Endodermal cell (in vitro differentiated cells): Measurements from ENCODE around the gene PRKAG2. TPM values are rescaled to one million over a fixed set of nuclear protein-coding genes. Genes with fewer than 3 reads are reported as not detected.

Experiments used
- DNase-seq: peaks from one replicate; pipeline ENCODE4 v3.0.0-alpha.2; 2017
- H3K27ac ChIP-seq: 2 replicates; pipeline ENCODE4 v1.5.1; 2013; ENCODE audit warnings: mild to moderate bottlenecking, low read depth, low read length, moderate library complexity
- H3K27me3 ChIP-seq: 2 replicates; pipeline ENCODE4 v1.6.1; 2013; ENCODE audit warnings: mild to moderate bottlenecking, low read length, moderate library complexity; ENCODE audit not compliant: insufficient read depth, control insufficient read depth, poor library complexity, severe bottlenecking
- H3K36me3 ChIP-seq: 2 replicates; pipeline ENCODE4 v1.7.0; 2013; ENCODE audit warnings: mild to moderate bottlenecking, low read length, moderate library complexity; ENCODE audit not compliant: control insufficient read depth, insufficient read depth
- H3K4me1 ChIP-seq: one replicate; pipeline ENCODE4 v1.7.0; 2013; ENCODE audit warnings: low read length; ENCODE audit not compliant: control insufficient read depth, insufficient read depth
- H3K4me3 ChIP-seq: 2 replicates; pipeline ENCODE4 v1.5.1; 2013; ENCODE audit warnings: mild to moderate bottlenecking, low read length, moderate library complexity
- H3K9ac ChIP-seq: 2 replicates; pipeline ENCODE4 v1.6.1; 2013; ENCODE audit warnings: mild to moderate bottlenecking, low read length, moderate library complexity; ENCODE audit not compliant: poor library complexity, severe bottlenecking; ENCODE audit errors: extremely low read depth
- H3K9me3 ChIP-seq: 2 replicates; pipeline ENCODE4 v1.6.1; 2013; ENCODE audit warnings: mild to moderate bottlenecking, low read length, moderate library complexity; ENCODE audit not compliant: control insufficient read depth
- H3K27ac Mint-ChIP-seq: 2 replicates; pipeline ENCODE4 v1.8.0; 2020; ENCODE audit warnings: mixed read lengths
- H3K27me3 Mint-ChIP-seq: 2 replicates; pipeline ENCODE4 v1.8.0; 2021; ENCODE audit warnings: mild to moderate bottlenecking, mixed read lengths; ENCODE audit not compliant: insufficient read depth
- H3K36me3 Mint-ChIP-seq: 2 replicates; pipeline ENCODE4 v1.8.0; 2020; ENCODE audit warnings: low read depth, mixed read lengths
- H3K4me1 Mint-ChIP-seq: 2 replicates; pipeline ENCODE4 v1.8.0; 2020; ENCODE audit warnings: mixed read lengths
- H3K4me3 Mint-ChIP-seq: 2 replicates; pipeline ENCODE4 v1.8.0; 2020; ENCODE audit warnings: mild to moderate bottlenecking, moderate library complexity, mixed read lengths
- H3K9me3 Mint-ChIP-seq: 2 replicates; pipeline ENCODE4 v1.8.0; 2020; ENCODE audit warnings: mild to moderate bottlenecking, mixed read lengths
- CTCF ChIP-seq: fragments of 200-600 bp; sonication (generic); conservative IDR thresholded peaks from 2 replicates; pipeline ENCODE4 v1.5.0; 2021; ENCODE audit warnings: antibody characterized with exemption, mild to moderate bottlenecking
- WGBS, 2 experiments: methylation state at CpG; one replicate each; pipeline versions ENCODE4 v1.1.5 to v1.1.7; 2013; ENCODE audit warnings: missing lambda C conversion rate in 2 of 2, mixed read lengths in 1 of 2; ENCODE audit not compliant: insufficient coverage in 1 of 2, insufficient read length in 1 of 2; 5-methylcytosine and 5-hydroxymethylcytosine counted together
- total RNA-seq, 2 donors: library from RNA; stranded (reverse); fragmentation: NEBNext Ultra II Directional in 1 of 2; extraction: Animal tissue kit (Norgen Biotek cat#: 25700) in 1 of 2; gene quantifications; 2 replicates in 1 of 2; 3 replicates in 1 of 2; pipeline ENCODE4 v1.2.1, GENCODE V29; 2021

PRKAG2 gene
- total RNA-seq, 2 donors from 2014 or later: 17.2 to 20.7 TPM

- Histone ChIP-seq H3K4me1 (no peaks in the 10 kb centered on the region), H3K36me3 (no peaks in the 10 kb centered on the region), H3K4me3 (no peak overlapping the region), H3K27me3 (no peaks in the 10 kb centered on the region), H3K27ac (no peak overlapping the region), H3K9me3 (no peaks in the 10 kb centered on the region), H3K9ac (no peak overlapping the region)
- Mint-ChIP-seq H3K27me3 (peaks cover 28% of the 10 kb centered on the region), H3K9me3 (no peaks in the 10 kb centered on the region), H3K27ac (no peak overlapping the region), H3K4me1 (peaks cover 3% of the 10 kb centered on the region), H3K36me3 (no peaks in the 10 kb centered on the region), H3K4me3 (no peak overlapping the region)
- DNase-seq: no peak
- WGBS, 2 experiments: 87 to 90% methylated on average over 5 of the region's 5 CpGs
- no peak for TF ChIP-seq CTCF
Observed at GRCh38 chr7:151900591-151900985, 23.7 kb upstream of the PRKAG2 start.

GRCh38 chr7:151899513-151900360 is 22.8 kb upstream of the PRKAG2 start:
- H3K9me3 Mint-ChIP-seq: no peaks in the 10 kb centered on the region
- Histone ChIP-seq H3K9ac (no peak overlapping the region), H3K36me3 (no peaks in the 10 kb centered on the region), H3K27me3 (no peaks in the 10 kb centered on the region), H3K9me3 (no peaks in the 10 kb centered on the region), H3K4me3 (no peak overlapping the region), H3K27ac (no peak overlapping the region), H3K4me1 (no peaks in the 10 kb centered on the region)
- no peak overlapping the region for H3K4me3 Mint-ChIP-seq
- H3K4me1 Mint-ChIP-seq: peaks cover 3% of the 10 kb centered on the region
- H3K36me3 Mint-ChIP-seq: no peaks in the 10 kb centered on the region
- no peak for TF ChIP-seq CTCF
- peaks cover 24% of the 10 kb centered on the region for H3K27me3 Mint-ChIP-seq
- WGBS, 2 experiments: 92% methylated on average over 12 to 18 of the region's 18 CpGs
- H3K27ac Mint-ChIP-seq: no peak overlapping the region
- DNase-seq: no peak

GRCh38 chr7:151897951-151898686 is 21.2 kb upstream of the PRKAG2 start:
- Histone ChIP-seq H3K9ac (no peak overlapping the region), H3K9me3 (no peaks in the 10 kb centered on the region), H3K27ac (no peak overlapping the region), H3K4me1 (no peaks in the 10 kb centered on the region), H3K36me3 (no peaks in the 10 kb centered on the region), H3K27me3 (no peaks in the 10 kb centered on the region), H3K4me3 (no peak overlapping the region)
- peak; percentile 33 for DNase-seq
- Mint-ChIP-seq H3K27ac (no peak overlapping the region), H3K9me3 (no peaks in the 10 kb centered on the region), H3K4me1 (peaks cover 3% of the 10 kb centered on the region), H3K4me3 (no peak overlapping the region), H3K36me3 (no peaks in the 10 kb centered on the region), H3K27me3 (peaks cover 24% of the 10 kb centered on the region)
- WGBS, 2 experiments: 86 to 92% methylated on average over 16 to 18 of the region's 18 CpGs
- no peak for TF ChIP-seq CTCF
